Measurements from ENCODE around the gene PILRA.

Gene PILRA

DNA sequence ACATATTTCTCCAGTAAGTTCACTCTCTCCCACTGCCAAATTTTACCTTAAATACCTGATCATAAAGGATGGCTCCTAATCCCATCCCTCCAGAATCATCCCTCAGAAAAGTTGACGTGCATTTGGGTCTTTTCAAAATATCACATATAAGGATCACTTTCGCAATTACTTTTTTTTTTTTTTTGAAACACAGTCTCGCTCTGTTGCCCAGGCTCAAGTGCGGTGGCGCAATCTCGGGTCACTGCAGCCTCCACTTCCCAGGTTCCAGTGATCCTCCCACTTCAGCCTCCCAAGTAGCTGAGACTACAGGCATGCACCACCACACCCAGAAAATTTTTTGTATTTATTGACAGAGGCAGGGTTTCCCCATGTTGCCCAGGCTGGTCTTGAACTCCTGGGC lies 37.8 kb downstream of the PILRA start:
- DNase-seq (ENCODE audit: low read depth), result no peak

GRCh38 chr7:100413346-100413745 lies 40.1 kb downstream of the PILRA start:
- DNase-seq (ENCODE audit: low read depth), result no peak

DNA sequence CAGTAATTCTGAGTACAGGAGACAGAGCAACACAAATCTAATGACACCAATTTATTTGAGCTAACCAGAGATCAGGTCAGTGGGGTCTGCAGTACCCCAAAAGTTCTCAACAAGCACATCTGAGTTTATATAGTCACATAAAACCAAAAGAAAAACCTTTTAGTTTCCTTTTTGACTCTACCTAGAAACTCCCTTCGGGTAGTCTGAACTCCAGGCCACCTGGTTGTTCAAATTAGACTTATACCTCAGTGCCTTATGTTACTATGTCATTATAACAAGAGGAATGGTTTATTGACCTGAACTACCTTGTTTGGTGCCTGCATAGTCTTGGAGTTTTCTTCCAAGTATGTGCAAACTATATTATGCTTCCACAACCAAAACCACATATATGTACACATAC lies 40.6 kb downstream of the PILRA start:
- no peak for DNase-seq (ENCODE audit: low read depth)

DNA sequence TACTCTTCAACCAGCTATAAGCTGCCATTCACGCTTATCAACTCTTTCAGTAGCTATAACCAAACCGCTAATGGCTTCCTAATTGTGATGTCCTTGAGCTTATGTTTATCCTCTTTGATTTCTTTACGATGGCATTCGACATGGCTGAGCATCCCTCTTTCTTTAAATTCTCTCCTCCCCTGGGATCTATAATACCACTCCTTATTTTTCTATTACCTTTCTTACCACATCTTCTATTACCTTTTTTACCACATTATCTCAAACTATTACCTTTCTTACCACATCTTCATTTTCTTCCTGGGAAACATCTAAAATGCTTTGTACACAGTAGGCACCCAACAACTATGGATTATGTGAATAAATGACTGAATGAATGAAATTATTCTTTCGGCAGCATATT lies 42.2 kb downstream of the PILRA start:
- no peak for DNase-seq (ENCODE audit: low read depth)

DNA sequence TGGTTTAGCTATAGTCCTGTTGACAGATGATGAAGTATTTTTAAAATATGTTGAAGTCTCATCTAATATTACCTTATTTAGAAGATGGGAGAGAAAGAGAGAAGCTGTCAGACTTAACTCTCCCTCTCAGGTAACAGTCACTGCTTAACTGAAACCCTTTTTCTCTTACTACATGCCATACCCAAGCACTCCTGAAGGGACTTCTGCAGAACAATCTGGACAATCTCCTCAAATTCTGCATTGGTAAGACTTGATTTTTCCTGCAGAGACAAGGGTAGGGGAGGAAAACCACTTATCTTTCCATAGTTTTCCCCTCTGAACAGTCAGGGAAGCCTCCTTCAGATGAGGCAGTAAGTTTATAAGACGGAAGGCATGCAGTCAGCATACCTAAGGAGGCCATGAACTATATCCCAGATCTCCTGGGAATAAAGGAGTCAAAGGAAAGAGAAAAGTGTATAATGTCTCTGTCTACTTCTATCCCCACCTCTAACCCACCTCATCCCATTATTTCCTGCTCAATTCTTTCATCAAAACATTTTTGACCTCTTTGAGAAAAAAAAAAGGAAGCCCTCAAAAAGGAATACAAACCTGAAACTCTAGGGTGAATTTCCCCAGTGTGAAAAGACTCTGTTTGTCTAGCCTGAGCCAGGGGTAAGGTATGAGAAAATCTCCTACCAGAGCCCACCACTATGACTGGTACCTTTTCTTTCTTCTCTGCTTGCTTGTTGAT lies 45.8 kb downstream of the PILRA start:
- no peak for DNase-seq (ENCODE audit: low read depth)

- no peak for DNase-seq (ENCODE audit: low read depth)
Observed at GRCh38 chr7:100419660-100420226, 46.5 kb downstream of the PILRA start.

DNA sequence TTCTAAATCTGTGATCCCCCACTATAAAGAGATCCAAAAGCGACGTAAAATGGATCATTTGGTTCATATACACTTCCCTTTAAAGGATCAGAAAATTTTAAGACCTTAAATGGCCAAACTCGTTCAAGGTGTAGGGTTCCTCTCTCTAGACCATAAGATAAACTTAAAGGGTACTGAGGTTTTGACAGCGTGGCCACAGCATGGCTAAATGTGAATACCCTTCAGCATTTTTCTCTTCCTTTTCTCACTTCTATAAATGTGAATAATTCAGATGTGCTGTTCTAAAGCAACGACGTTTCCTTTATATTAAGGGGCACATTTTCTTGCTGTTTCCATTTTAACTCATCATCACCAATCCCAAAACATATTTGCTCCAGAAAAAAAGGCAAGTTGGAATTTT lies 50.0 kb downstream of the PILRA start:
- no peak for DNase-seq (ENCODE audit: low read depth)

GRCh38 chr7:100425347-100425746 lies 52.1 kb downstream of the PILRA start:
- no peak for DNase-seq (ENCODE audit: low read depth)

DNA sequence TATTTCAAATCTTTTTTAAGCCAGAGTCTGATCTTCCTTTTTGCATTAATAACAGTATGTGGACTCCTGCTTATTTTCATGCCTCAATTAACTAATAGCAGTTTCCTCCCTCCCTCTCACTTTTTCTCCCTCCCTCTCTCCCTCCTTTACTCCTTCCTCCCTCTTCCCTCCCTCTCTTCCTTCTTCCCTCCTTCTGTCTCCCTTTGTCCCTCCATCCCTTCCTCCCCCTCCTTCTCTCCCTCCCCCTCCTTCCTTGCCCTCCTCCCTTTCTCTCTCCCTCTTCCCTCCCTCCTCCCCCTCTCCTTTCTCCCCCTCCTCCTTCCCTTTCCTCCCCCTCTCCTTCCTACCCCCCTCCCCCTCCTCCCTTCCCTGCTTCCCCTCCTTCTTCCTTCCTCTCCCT lies 53.2 kb downstream of the PILRA start:
- no peak for DNase-seq (ENCODE audit: low read depth)

DNA sequence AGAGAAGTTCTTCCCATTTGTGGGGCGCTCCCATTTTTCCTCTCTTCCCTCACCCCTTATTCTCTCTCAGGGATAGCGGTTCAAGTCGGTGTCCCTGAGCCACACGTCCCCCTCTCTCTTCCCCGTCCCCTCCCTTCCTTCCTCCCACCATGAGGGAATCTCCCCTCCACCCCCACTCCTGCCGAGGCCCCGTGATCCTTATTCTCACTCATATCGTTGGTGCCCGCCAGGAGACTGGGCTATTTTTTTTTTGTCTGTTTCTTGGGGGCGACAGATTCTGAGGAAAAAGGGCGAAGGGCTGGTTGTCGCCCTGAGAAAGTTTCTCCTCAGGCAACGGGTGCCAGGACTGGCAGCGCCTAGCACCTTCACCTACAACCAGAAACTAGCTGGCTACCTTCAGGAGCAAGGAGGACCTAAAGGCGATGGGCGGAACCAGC lies 54.5 kb downstream of the PILRA start:
- DNase-seq (ENCODE audit: low read depth), result no peak

GRCh38 chr7:100428199-100428966 lies 55.1 kb downstream of the PILRA start, which contains the start of gene ZCWPW1:
ZCWPW1 (minus strand) TSS chr7:100428703; CDS start chr7:100420649, 8,054 bp downstream.
- peak; percentile 96 for DNase-seq (ENCODE audit: low read depth)

- peak; percentile 99 for DNase-seq (ENCODE audit: low read depth)
Observed at GRCh38 chr7:100428967-100429636, 55.8 kb downstream of the PILRA start.

GRCh38 chr7:100429637-100430492 lies 56.6 kb downstream of the PILRA start, which contains the start of gene MEPCE:
MEPCE (plus strand) TSS chr7:100429831; CDS start chr7:100430019, 188 bp downstream.
- peak; percentile 96 for DNase-seq (ENCODE audit: low read depth)

GRCh38 chr7:100430493-100431285 lies 57.4 kb downstream of the PILRA start:
- peak; percentile 35 for DNase-seq (ENCODE audit: low read depth)

GRCh38 chr7:100431286-100431735 lies 58.0 kb downstream of the PILRA start:
- no peak for DNase-seq (ENCODE audit: low read depth)

- DNase-seq (ENCODE audit: low read depth), result no peak
Observed at GRCh38 chr7:100432053-100432452, 58.8 kb downstream of the PILRA start.

GRCh38 chr7:100432621-100433275 lies 59.5 kb downstream of the PILRA start:
- no peak for DNase-seq (ENCODE audit: low read depth)

- no peak for DNase-seq (ENCODE audit: low read depth)
Observed at GRCh38 chr7:100433276-100433591, 59.9 kb downstream of the PILRA start.

GRCh38 chr7:100433592-100434296 lies 60.5 kb downstream of the PILRA start:
- DNase-seq (ENCODE audit: low read depth), result no peak
